HepG2 (cell line): Measurements from ENCODE around the gene IER2. TPM values are rescaled to one million over a fixed set of nuclear protein-coding genes. Genes with fewer than 3 reads are reported as not detected.
A peak's percentile ranks its signal among the peaks of the same experiment; 100 is the strongest.

Experiments used
- CHD2 ChIP-seq: IDR thresholded peaks from 2 replicates; pipeline ENCODE4 v1.6.1; 2011; ENCODE audit warnings: low read depth, low read length, improper control_type of control experiment
- GATAD2A ChIP-seq: IDR thresholded peaks from 2 replicates; pipeline ENCODE4 v1.6.1; 2016
- MAZ ChIP-seq, 2 experiments: sonication (generic) in 1 of 2; formaldehyde crosslinking in 1 of 2; IDR thresholded peaks; 2 replicates each; pipeline versions ENCODE4 v1.5.0 to v1.6.1; 2012 to 2020; ENCODE audit warnings: low read depth in 2 of 2, mild to moderate bottlenecking in 2 of 2, borderline replicate concordance in 1 of 2, improper control_type of control experiment in 1 of 2, low read length in 1 of 2, missing genetic modification reagents in 1 of 2, moderate library complexity in 1 of 2
- NFKB2 ChIP-seq: sonication (generic); formaldehyde crosslinking; IDR thresholded peaks from 2 replicates; pipeline ENCODE4 v1.4.0; 2020; ENCODE audit warnings: missing genetic modification reagents, borderline replicate concordance
- SMAD1 ChIP-seq: sonication (generic); formaldehyde crosslinking; IDR thresholded peaks from 2 replicates; pipeline ENCODE4 v1.4.0; 2020; ENCODE audit warnings: missing genetic modification reagents, low read depth, mild to moderate bottlenecking, borderline replicate concordance
- ZMYM4 ChIP-seq: sonication (generic); formaldehyde crosslinking; IDR thresholded peaks from 2 replicates; pipeline ENCODE4 v1.8.1; 2023; ENCODE audit warnings: mild to moderate bottlenecking, missing genetic modification reagents
- ZSCAN22 ChIP-seq: sonication (generic); formaldehyde crosslinking; IDR thresholded peaks from 2 replicates; pipeline ENCODE4 v1.4.0; 2020; ENCODE audit warnings: mild to moderate bottlenecking, missing genetic modification reagents
- polyA plus RNA-seq, 8 experiments: library from polyadenylated mRNA; depleted of rRNA in 3 of 8; stranded (reverse) in 7 of 8; unstranded in 1 of 8; fragments of >200 nt; fragmentation: Illumina TruSeq in 4 of 8; extraction: Trizol in 4 of 8; gene quantifications; 2 replicates each; pipeline versions ENCODE4 v1.2.1 to v1.2.3, GENCODE V29; 2011 to 2016; ENCODE audit warnings: low read depth in 4 of 8, missing spikeins in 1 of 8, mixed read lengths in 1 of 8; ENCODE audit not compliant: insufficient read depth in 1 of 8
- total RNA-seq, 5 experiments: library from RNA; depleted of rRNA; stranded (reverse); fragments of >200 nt; fragmentation: Illumina TruSeq; extraction: Trizol; gene quantifications; 2 replicates each; pipeline ENCODE4 v1.2.3, GENCODE V29; 2016; ENCODE audit warnings: low read depth in 1 of 5
- TF ChIP-seq, protein P1 (sequence below): sonication (generic); formaldehyde crosslinking; IDR thresholded peaks from 2 replicates; pipeline ENCODE4 v1.5.1; 2020; ENCODE audit warnings: missing genetic modification reagents, mild to moderate bottlenecking, borderline replicate concordance
- TF ChIP-seq, protein P2 (sequence below): IDR thresholded peaks from 2 replicates; pipeline ENCODE4 v1.4.0; 2020; ENCODE audit warnings: mild to moderate bottlenecking, missing genetic modification reagents
- TF ChIP-seq, protein P3 (sequence below): sonication (generic); formaldehyde crosslinking; IDR thresholded peaks from one replicate; pipeline ENCODE4 v1.5.1; 2020; ENCODE audit warnings: mild to moderate bottlenecking, missing genetic modification reagents; ENCODE audit errors: not compliant biosample characterization

Gene IER2
- total and polyA plus RNA-seq, 2 of the 13 experiments (the other 11 are each of a cell fraction or from before 2014, with no cell fraction given) = 10.1 to 14.3 TPM

DNA sequence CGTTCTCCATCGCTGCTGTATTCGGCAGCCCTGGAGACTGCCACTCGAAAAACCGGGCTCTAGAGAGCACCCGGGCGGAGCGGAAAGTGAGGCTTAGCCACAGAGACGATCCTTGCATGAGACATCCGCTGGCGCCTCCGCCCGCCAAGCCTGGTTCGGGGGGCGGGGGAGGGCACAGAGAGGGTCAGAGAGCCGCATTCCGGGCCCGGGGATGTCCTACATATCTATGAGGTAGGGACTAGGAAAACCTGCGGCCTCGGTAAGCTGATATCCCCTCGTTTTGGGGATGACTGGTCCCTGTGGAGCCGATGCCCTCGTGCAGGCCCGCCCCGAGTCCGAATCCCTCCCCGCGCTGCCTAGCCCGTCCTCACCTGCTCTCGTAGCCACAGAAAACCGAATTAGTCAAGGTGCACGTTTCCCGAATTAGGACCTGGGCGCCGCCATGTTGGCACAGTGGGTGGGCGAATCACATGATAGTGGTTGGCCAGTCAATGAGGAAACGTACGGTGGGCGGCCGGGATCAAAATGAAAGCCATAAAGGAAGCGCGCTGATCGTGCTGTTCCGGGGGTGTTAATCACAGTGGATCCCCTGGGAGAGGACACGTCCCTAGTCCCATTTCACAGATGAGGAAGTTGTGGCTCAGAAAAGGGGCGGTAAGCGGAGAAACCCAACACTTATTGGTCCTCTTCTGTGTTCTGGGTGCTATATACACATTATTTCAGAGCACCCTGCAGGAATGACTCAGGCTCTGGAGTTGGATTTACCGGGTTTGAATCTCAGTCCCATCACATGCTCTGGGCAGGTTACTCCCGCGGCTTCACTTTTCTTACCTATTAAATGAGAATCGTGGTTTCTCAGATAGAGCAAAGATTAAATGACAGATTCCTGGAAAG, 33.7 kb upstream of the IER2 start, which contains the start of gene TRMT1 (continued):
- TF ChIP-seq MAZ (IDR thresholded peaks at IDR 0.05; ENCODE audit: borderline replicate concordance, low read depth, low read length) (no peak), MAZ (CRISPR knock-in tag; IDR thresholded peaks at IDR 0.05; ENCODE audit: low read depth) (peak; percentile 46; the same call in 1 of the 2 replicates), GATAD2A (CRISPR knock-in tag) (0 out of 2 replicates have a peak, but pooled peaks have one; percentile 38), NFKB2 (CRISPR knock-in tag) (peak; percentile 56; the same call in 1 of the 2 replicates), ZMYM4 (CRISPR knock-in tag) (peak; percentile 44; the same call in 1 of the 2 replicates), ZSCAN22 (CRISPR knock-in tag) (peak; percentile 22; the same call in 1 of the 2 replicates), CHD2 (no peak), SMAD1 (peak; percentile 64; the same call in 1 of the 2 replicates)
- TF ChIP-seq, protein P1, sequence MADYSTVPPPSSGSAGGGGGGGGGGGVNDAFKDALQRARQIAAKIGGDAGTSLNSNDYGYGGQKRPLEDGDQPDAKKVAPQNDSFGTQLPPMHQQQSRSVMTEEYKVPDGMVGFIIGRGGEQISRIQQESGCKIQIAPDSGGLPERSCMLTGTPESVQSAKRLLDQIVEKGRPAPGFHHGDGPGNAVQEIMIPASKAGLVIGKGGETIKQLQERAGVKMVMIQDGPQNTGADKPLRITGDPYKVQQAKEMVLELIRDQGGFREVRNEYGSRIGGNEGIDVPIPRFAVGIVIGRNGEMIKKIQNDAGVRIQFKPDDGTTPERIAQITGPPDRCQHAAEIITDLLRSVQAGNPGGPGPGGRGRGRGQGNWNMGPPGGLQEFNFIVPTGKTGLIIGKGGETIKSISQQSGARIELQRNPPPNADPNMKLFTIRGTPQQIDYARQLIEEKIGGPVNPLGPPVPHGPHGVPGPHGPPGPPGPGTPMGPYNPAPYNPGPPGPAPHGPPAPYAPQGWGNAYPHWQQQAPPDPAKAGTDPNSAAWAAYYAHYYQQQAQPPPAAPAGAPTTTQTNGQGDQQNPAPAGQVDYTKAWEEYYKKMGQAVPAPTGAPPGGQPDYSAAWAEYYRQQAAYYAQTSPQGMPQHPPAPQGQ (CRISPR knock-in tag) = peak; percentile 48; the same call in 1 of the 2 replicates
- TF ChIP-seq, protein P2, sequence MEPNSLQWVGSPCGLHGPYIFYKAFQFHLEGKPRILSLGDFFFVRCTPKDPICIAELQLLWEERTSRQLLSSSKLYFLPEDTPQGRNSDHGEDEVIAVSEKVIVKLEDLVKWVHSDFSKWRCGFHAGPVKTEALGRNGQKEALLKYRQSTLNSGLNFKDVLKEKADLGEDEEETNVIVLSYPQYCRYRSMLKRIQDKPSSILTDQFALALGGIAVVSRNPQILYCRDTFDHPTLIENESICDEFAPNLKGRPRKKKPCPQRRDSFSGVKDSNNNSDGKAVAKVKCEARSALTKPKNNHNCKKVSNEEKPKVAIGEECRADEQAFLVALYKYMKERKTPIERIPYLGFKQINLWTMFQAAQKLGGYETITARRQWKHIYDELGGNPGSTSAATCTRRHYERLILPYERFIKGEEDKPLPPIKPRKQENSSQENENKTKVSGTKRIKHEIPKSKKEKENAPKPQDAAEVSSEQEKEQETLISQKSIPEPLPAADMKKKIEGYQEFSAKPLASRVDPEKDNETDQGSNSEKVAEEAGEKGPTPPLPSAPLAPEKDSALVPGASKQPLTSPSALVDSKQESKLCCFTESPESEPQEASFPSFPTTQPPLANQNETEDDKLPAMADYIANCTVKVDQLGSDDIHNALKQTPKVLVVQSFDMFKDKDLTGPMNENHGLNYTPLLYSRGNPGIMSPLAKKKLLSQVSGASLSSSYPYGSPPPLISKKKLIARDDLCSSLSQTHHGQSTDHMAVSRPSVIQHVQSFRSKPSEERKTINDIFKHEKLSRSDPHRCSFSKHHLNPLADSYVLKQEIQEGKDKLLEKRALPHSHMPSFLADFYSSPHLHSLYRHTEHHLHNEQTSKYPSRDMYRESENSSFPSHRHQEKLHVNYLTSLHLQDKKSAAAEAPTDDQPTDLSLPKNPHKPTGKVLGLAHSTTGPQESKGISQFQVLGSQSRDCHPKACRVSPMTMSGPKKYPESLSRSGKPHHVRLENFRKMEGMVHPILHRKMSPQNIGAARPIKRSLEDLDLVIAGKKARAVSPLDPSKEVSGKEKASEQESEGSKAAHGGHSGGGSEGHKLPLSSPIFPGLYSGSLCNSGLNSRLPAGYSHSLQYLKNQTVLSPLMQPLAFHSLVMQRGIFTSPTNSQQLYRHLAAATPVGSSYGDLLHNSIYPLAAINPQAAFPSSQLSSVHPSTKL (CRISPR knock-in tag) = peak; percentile 40; the same call in 1 of the 2 replicates
- TF ChIP-seq, protein P3, sequence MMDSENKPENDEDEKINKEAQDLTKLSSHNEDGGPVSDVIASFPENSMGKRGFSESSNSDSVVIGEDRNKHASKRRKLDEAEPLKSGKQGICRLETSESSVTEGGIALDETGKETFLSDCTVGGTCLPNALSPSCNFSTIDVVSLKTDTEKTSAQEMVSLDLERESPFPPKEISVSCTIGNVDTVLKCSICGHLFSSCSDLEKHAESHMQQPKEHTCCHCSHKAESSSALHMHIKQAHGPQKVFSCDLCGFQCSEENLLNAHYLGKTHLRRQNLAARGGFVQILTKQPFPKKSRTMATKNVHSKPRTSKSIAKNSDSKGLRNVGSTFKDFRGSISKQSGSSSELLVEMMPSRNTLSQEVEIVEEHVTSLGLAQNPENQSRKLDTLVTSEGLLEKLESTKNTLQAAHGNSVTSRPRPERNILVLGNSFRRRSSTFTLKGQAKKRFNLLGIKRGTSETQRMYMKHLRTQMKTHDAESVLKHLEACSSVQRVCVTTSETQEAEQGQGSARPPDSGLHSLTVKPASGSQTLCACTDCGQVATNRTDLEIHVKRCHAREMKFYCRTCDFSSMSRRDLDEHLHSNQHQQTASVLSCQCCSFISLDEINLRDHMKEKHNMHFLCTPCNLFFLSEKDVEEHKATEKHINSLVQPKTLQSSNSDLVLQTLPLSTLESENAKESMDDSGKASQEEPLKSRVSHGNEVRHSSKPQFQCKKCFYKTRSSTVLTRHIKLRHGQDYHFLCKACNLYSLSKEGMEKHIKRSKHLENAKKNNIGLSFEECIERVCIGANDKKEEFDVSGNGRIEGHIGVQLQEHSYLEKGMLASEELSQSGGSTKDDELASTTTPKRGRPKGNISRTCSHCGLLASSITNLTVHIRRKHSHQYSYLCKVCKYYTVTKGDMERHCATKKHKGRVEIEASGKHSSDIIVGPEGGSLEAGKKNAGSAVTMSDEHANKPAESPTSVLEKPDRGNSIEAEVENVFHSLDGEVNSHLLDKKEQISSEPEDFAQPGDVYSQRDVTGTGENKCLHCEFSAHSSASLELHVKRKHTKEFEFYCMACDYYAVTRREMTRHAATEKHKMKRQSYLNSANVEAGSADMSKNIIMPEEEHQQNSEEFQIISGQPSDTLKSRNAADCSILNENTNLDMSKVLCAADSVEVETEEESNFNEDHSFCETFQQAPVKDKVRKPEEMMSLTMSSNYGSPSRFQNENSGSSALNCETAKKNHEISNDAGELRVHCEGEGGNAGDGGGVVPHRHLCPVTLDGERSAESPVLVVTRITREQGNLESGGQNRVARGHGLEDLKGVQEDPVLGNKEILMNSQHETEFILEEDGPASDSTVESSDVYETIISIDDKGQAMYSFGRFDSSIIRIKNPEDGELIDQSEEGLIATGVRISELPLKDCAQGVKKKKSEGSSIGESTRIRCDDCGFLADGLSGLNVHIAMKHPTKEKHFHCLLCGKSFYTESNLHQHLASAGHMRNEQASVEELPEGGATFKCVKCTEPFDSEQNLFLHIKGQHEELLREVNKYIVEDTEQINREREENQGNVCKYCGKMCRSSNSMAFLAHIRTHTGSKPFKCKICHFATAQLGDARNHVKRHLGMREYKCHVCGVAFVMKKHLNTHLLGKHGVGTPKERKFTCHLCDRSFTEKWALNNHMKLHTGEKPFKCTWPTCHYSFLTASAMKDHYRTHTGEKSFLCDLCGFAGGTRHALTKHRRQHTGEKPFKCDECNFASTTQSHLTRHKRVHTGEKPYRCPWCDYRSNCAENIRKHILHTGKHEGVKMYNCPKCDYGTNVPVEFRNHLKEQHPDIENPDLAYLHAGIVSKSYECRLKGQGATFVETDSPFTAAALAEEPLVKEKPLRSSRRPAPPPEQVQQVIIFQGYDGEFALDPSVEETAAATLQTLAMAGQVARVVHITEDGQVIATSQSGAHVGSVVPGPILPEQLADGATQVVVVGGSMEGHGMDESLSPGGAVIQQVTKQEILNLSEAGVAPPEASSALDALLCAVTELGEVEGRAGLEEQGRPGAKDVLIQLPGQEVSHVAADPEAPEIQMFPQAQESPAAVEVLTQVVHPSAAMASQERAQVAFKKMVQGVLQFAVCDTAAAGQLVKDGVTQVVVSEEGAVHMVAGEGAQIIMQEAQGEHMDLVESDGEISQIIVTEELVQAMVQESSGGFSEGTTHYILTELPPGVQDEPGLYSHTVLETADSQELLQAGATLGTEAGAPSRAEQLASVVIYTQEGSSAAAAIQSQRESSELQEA (CRISPR knock-in tag) = no peak
